GM12878 (cell line): ENCODE results near the gene CD300LG. TPM values are rescaled to one million over a fixed set of nuclear protein-coding genes. Genes with fewer than 3 reads are reported as not detected.

ENCODE experiments used
- BCL11A ChIP-seq: IDR thresholded peaks from 2 replicates; pipeline ENCODE4 v1.6.1; 2011; ENCODE audit warnings: low read depth, low read length
- CBX5 ChIP-seq: sonication (generic); IDR thresholded peaks from 2 replicates; pipeline ENCODE4 v1.6.1; 2016; ENCODE audit warnings: low read depth, moderate library complexity, mild to moderate bottlenecking, inconsistent platforms
- CTCF ChIP-seq, 3 experiments: IDR thresholded peaks in 2 of 3; conservative IDR thresholded peaks in 1 of 3; 2 replicates each; pipeline ENCODE4 v1.5.1; 2011; ENCODE audit warnings: low read depth in 3 of 3, low read length in 3 of 3, mild to moderate bottlenecking in 3 of 3, control low read depth in 2 of 3, moderate library complexity in 2 of 3, inconsistent platforms in 1 of 3, mixed read lengths in 1 of 3; ENCODE audit not compliant: control insufficient read depth in 2 of 3, insufficient read depth in 1 of 3; ENCODE audit errors: extremely low read depth in 1 of 3
- E4F1 ChIP-seq: fragments of 450-650 bp; IDR thresholded peaks from 2 replicates; pipeline ENCODE4 v1.6.1; 2018; ENCODE audit warnings: borderline replicate concordance, mild to moderate bottlenecking; ENCODE audit not compliant: partially characterized antibody
- FOXK2 ChIP-seq: fragments of 450-650 bp; IDR thresholded peaks from 2 replicates; pipeline ENCODE4 v1.6.1; 2017; ENCODE audit warnings: mild to moderate bottlenecking, moderate library complexity
- GABPA ChIP-seq: IDR thresholded peaks from 2 replicates; pipeline ENCODE4 v1.6.1; 2014; ENCODE audit warnings: antibody characterized with exemption, low read depth, mild to moderate bottlenecking, inconsistent platforms
- HDGF ChIP-seq: fragments of 450-650 bp; IDR thresholded peaks from 2 replicates; pipeline ENCODE4 v1.6.1; 2016; ENCODE audit warnings: antibody characterized with exemption
- MEF2B ChIP-seq: fragments of 450-650 bp; IDR thresholded peaks from 2 replicates; pipeline ENCODE4 v1.6.1; 2018; ENCODE audit warnings: mild to moderate bottlenecking, moderate library complexity; ENCODE audit not compliant: partially characterized antibody, poor library complexity, severe bottlenecking
- MTA2 ChIP-seq: fragments of 450-650 bp; IDR thresholded peaks from 2 replicates; pipeline ENCODE4 v1.6.1; 2016; ENCODE audit warnings: low read depth, mild to moderate bottlenecking, moderate library complexity
- MYB ChIP-seq: fragments of 150-350 bp; IDR thresholded peaks from 2 replicates; pipeline ENCODE4 v1.6.1; 2014; ENCODE audit warnings: mild to moderate bottlenecking, low read depth, low read length, borderline replicate concordance
- NBN ChIP-seq: fragments of 450-650 bp; IDR thresholded peaks from 2 replicates; pipeline ENCODE4 v1.6.1; 2016
- NFIC ChIP-seq: IDR thresholded peaks from 2 replicates; pipeline ENCODE4 v1.6.1; 2012; ENCODE audit warnings: low read depth, mild to moderate bottlenecking, inconsistent platforms, low read length, moderate library complexity
- NFYA ChIP-seq: IDR thresholded peaks from 2 replicates; pipeline ENCODE4 v1.6.1; 2011; ENCODE audit warnings: low read depth, mild to moderate bottlenecking, low read length, improper control_type of control experiment, borderline replicate concordance
- NR2C2 ChIP-seq: IDR thresholded peaks from 2 replicates; pipeline ENCODE4 v1.6.1; 2011; ENCODE audit warnings: borderline replicate concordance, low read depth; ENCODE audit not compliant: control insufficient read depth, insufficient read length
- PRDM15 ChIP-seq: fragments of 450-650 bp; formaldehyde crosslinking; IDR thresholded peaks from 2 replicates; pipeline ENCODE4 v1.4.0; 2020; ENCODE audit warnings: mild to moderate bottlenecking, moderate library complexity
- RELA ChIP-seq: fragments of 450-650 bp; IDR thresholded peaks from 2 replicates; pipeline ENCODE4 v1.8.0; 2014; ENCODE audit warnings: borderline replicate concordance; ENCODE audit not compliant: partially characterized antibody
- RFX5 ChIP-seq: IDR thresholded peaks from 2 replicates; pipeline ENCODE4 v1.6.1; 2011; ENCODE audit warnings: low read depth, low read length, improper control_type of control experiment
- RUNX3 ChIP-seq: IDR thresholded peaks from 2 replicates; pipeline ENCODE4 v1.6.1; 2012; ENCODE audit warnings: low read length, inconsistent platforms
- SMC3 ChIP-seq: IDR thresholded peaks from 2 replicates; pipeline ENCODE4 v1.6.1; 2011; ENCODE audit warnings: low read length, improper control_type of control experiment, borderline replicate concordance
- SUZ12 ChIP-seq: fragments of 200-600 bp; sonication (generic); IDR thresholded peaks from one replicate; pipeline ENCODE4 v1.6.1; 2018; ENCODE audit warnings: antibody characterized with exemption, mild to moderate bottlenecking; ENCODE audit not compliant: unreplicated experiment
- USF2 ChIP-seq: IDR thresholded peaks from 2 replicates; pipeline ENCODE4 v1.6.1; 2011; ENCODE audit warnings: low read depth, low read length, improper control_type of control experiment, borderline replicate concordance
- polyA plus RNA-seq, 11 experiments: library from polyadenylated mRNA; depleted of rRNA in 4 of 11; unstranded in 6 of 11; stranded (reverse) in 5 of 11; fragments of >200 nt; fragmentation: Nextera tagmentation in 4 of 11; fragmentation: Illumina TruSeq in 1 of 11; extraction: Ambion mirVana in 4 of 11; extraction: Trizol in 1 of 11; gene quantifications; 1 replicate in 1 of 11; 2 replicates in 10 of 11; pipeline versions ENCODE4 v1.2.1 to v1.2.3, GENCODE V29; 2011 to 2016; ENCODE audit warnings: inconsistent platforms in 2 of 11, missing spikeins in 2 of 11, low read depth in 1 of 11
- total RNA-seq, 4 experiments: library from RNA; depleted of rRNA in 3 of 4; stranded (reverse); fragments of >200 nt in 3 of 4; fragmentation: Illumina TruSeq in 1 of 4; extraction: Trizol in 1 of 4; gene quantifications; 2 replicates each; pipeline versions ENCODE4 v1.2.1 to v1.2.3, GENCODE V29; 2013 to 2021

Gene CD300LG
- total and polyA plus RNA-seq, 10 of the 15 experiments (the other 5 are each of a cell fraction or from before 2014, with no cell fraction given) = not detected

DNA sequence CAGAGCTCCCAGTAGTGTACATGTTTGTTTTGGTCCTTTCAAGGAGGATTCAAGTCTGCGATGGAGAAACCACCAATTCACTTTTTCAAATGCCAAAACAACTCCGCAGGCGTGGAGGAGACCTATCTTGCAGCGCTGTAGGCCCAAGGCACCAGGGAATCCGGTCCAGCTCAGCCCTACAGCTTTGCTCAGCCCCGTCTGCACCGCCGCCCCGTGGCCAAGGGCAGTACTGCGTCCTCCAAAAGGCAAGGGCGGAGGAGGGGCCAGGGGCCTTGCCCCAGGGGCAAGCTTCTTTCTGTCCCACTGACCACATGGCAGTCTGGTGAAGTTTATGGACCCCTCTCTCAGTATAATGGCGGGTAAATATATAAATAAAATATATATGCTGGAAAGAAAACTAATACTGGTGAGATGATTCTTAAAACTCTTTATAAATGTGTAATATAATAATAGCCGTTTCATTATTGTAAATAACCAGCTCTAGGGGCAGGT, 709 bp upstream of the CD300LG start (continued):
- TF ChIP-seq PRDM15 (CRISPR knock-in tag) (no peak), CBX5 (no peak), HDGF (no peak), FOXK2 (no peak), SUZ12 (no peak), SMC3 (peak; percentile 53; the same call in 1 of the 2 replicates), BCL11A (no peak), E4F1 (no peak), RUNX3 (no peak), CTCF (IDR thresholded peaks at IDR 0.05 in 2 of 3, conservative IDR thresholded peaks at IDR 0.05 in 1 of 3; ENCODE audit: control insufficient read depth in 2 of 3, extremely low read depth in 1 of 3, insufficient read depth in 1 of 3, low read depth in 3 of 3, low read length in 3 of 3) (peak; percentile 89 to 99 (median 97); a peak in 5 of 6 replicates), RELA (no peak), NBN (no peak), USF2 (no peak), MTA2 (no peak), GABPA (no peak), NFYA (no peak), RFX5 (no peak), MYB (no peak), NR2C2 (no peak), NFIC (no peak), MEF2B (no peak)
